IMR-90 (cell line): ENCODE measurements around the gene KANSL3. TPM values are rescaled to one million over a fixed set of nuclear protein-coding genes. Genes with fewer than 3 reads are reported as not detected.

Experiments used
- ATAC-seq: fragments of 200-7000 bp; cut with Tn5 transposase; 2 replicates; pipeline ENCODE4 v1.9.1; 2020; ENCODE audit warnings: low read depth, mild to moderate bottlenecking, moderate library complexity
- BruUV-seq: library from RNA; stranded (reverse); fragments of 400-500 nt; replicated peaks from 2 replicates; lab custom pipeline; 2021; lab: Mats Ljungman, UMichigan
- CTCF ChIA-PET: fragments of 300-600 bp; formaldehyde crosslinking; extraction: SDS; loops from one replicate; lab custom pipeline; 2021; ENCODE audit warnings: antibody characterized with exemption; lab: Yijun Ruan, JAX
- POLR2A ChIA-PET: fragments of 300-600 bp; sonication (Branson Sonifier 250); formaldehyde crosslinking; loops from one replicate; lab custom pipeline; 2022; ENCODE audit warnings: antibody characterized with exemption; ENCODE audit not compliant: unreplicated experiment; lab: Charles Lee
- DNase-seq: peaks from one replicate; pipeline ENCODE4 v3.0.0; 2013
- H2AFZ ChIP-seq: replicated peaks from 2 replicates; pipeline ENCODE3; 2013; ENCODE audit warnings: low read length, mild to moderate bottlenecking; ENCODE audit not compliant: poor library complexity
- H2AK5ac ChIP-seq: 2 replicates; pipeline ENCODE4 v1.6.1; 2013; ENCODE audit warnings: low read depth, low read length, inconsistent platforms
- H2AK9ac ChIP-seq: replicated peaks from 2 replicates; pipeline ENCODE3; 2013; ENCODE audit warnings: mild to moderate bottlenecking, low read depth, low read length, moderate library complexity; ENCODE audit not compliant: poor library complexity
- H2BK120ac ChIP-seq: 2 replicates; pipeline ENCODE4 v1.6.1; 2013; ENCODE audit warnings: low read depth, low read length, inconsistent platforms
- H2BK15ac ChIP-seq: 3 replicates; pipeline ENCODE4 v1.6.1; 2013; ENCODE audit warnings: low read depth, low read length, inconsistent platforms
- H2BK20ac ChIP-seq: 2 replicates; pipeline ENCODE4 v1.6.1; 2013; ENCODE audit warnings: low read depth, mild to moderate bottlenecking, inconsistent platforms, low read length, moderate library complexity
- H2BK5ac ChIP-seq: 2 replicates; pipeline ENCODE4 v1.6.1; 2013; ENCODE audit warnings: mild to moderate bottlenecking, low read depth, low read length, inconsistent platforms; ENCODE audit not compliant: poor library complexity, severe bottlenecking
- H3K14ac ChIP-seq: replicated peaks from 2 replicates; pipeline ENCODE4 v1.6.1; 2013; ENCODE audit warnings: low read depth, low read length, inconsistent platforms
- H3K18ac ChIP-seq: 2 replicates; pipeline ENCODE4 v1.6.1; 2013; ENCODE audit warnings: low read depth, low read length, control low read depth
- H3K23ac ChIP-seq: 2 replicates; pipeline ENCODE4 v1.6.1; 2013; ENCODE audit warnings: low read depth, low read length, inconsistent platforms
- H3K27ac ChIP-seq: 2 replicates; pipeline ENCODE4 v1.5.1; 2013; ENCODE audit warnings: mild to moderate bottlenecking, control low read depth, low read length; ENCODE audit not compliant: insufficient read depth
- H3K27me3 ChIP-seq: 2 replicates; pipeline ENCODE4 v1.6.1; 2013; ENCODE audit warnings: low read length; ENCODE audit not compliant: control insufficient read depth, insufficient read depth
- H3K36me3 ChIP-seq: 2 replicates; pipeline ENCODE4 v1.6.1; 2013; ENCODE audit warnings: low read length, mixed read lengths; ENCODE audit not compliant: control insufficient read depth, insufficient read depth
- H3K4ac ChIP-seq: 2 replicates; pipeline ENCODE4 v1.6.1; 2013; ENCODE audit warnings: low read depth, low read length, inconsistent platforms
- H3K4me1 ChIP-seq: 2 replicates; pipeline ENCODE4 v1.6.1; 2013; ENCODE audit warnings: low read length, mixed read lengths; ENCODE audit not compliant: control insufficient read depth, insufficient read depth
- H3K4me2 ChIP-seq: 2 replicates; pipeline ENCODE4 v1.6.1; 2013; ENCODE audit warnings: low read depth, mild to moderate bottlenecking, control low read depth, low read length, moderate library complexity
- H3K4me3 ChIP-seq: 2 replicates; pipeline ENCODE4 v1.5.1; 2013; ENCODE audit warnings: low read depth, mild to moderate bottlenecking, control low read depth, low read length, moderate library complexity; ENCODE audit not compliant: insufficient read depth
- H3K56ac ChIP-seq: 2 replicates; pipeline ENCODE4 v1.6.1; 2013; ENCODE audit warnings: low read length, inconsistent platforms; ENCODE audit not compliant: insufficient read depth; ENCODE audit errors: extremely low read depth
- H3K79me1 ChIP-seq, 2 experiments: 2 replicates each; pipeline ENCODE4 v1.6.1; 2013; ENCODE audit warnings: low read length in 2 of 2, inconsistent platforms in 1 of 2, low read depth in 1 of 2
- H3K9ac ChIP-seq: 2 replicates; pipeline ENCODE4 v1.6.1; 2013; ENCODE audit warnings: low read depth, low read length, control low read depth
- H3K9me1 ChIP-seq: 2 replicates; pipeline ENCODE4 v1.6.1; 2013; ENCODE audit warnings: low read length, inconsistent platforms; ENCODE audit not compliant: insufficient read depth
- H3K9me3 ChIP-seq: 2 replicates; pipeline ENCODE4 v1.6.1; 2013; ENCODE audit warnings: low read length; ENCODE audit not compliant: control insufficient read depth, insufficient read depth
- H4K20me1 ChIP-seq: 2 replicates; pipeline ENCODE4 v1.6.1; 2013; ENCODE audit warnings: low read length, inconsistent platforms; ENCODE audit not compliant: insufficient read depth
- H4K5ac ChIP-seq: 2 replicates; pipeline ENCODE4 v1.6.1; 2013; ENCODE audit warnings: mild to moderate bottlenecking, low read depth, low read length, control low read depth
- H4K8ac ChIP-seq, 2 experiments: 2 replicates each; pipeline ENCODE4 v1.6.1; 2013; ENCODE audit warnings: low read depth in 2 of 2, low read length in 2 of 2, control low read depth in 1 of 2, inconsistent platforms in 1 of 2
- H4K91ac ChIP-seq: 2 replicates; pipeline ENCODE4 v1.6.1; 2013; ENCODE audit warnings: low read depth, low read length, inconsistent platforms; ENCODE audit not compliant: insufficient read depth
- BHLHE40 ChIP-seq: fragments of 150-350 bp; IDR thresholded peaks from 2 replicates; pipeline ENCODE4 v1.6.1; 2016; ENCODE audit warnings: mild to moderate bottlenecking, low read depth, low read length
- CEBPB ChIP-seq: IDR thresholded peaks from 2 replicates; pipeline ENCODE4 v1.6.1; 2012; ENCODE audit warnings: low read depth, low read length, improper control_type of control experiment
- CHD1 ChIP-seq: IDR thresholded peaks from 2 replicates; pipeline ENCODE4 v1.6.1; 2012; ENCODE audit warnings: low read depth, low read length, improper control_type of control experiment
- FOS ChIP-seq: fragments of 150-350 bp; IDR thresholded peaks from 2 replicates; pipeline ENCODE4 v1.6.1; 2016; ENCODE audit warnings: low read depth, low read length
- MAFK ChIP-seq: IDR thresholded peaks from 2 replicates; pipeline ENCODE4 v1.6.1; 2012; ENCODE audit warnings: low read depth, low read length, improper control_type of control experiment
- MAZ ChIP-seq: IDR thresholded peaks from 2 replicates; pipeline ENCODE4 v1.6.1; 2012; ENCODE audit warnings: low read depth, mild to moderate bottlenecking, low read length, improper control_type of control experiment, moderate library complexity, borderline replicate concordance
- MXI1 ChIP-seq: IDR thresholded peaks from 2 replicates; pipeline ENCODE4 v1.6.1; 2012; ENCODE audit warnings: low read depth, mild to moderate bottlenecking, low read length, moderate library complexity, borderline replicate concordance
- NFE2L2 ChIP-seq: fragments of 150-350 bp; IDR thresholded peaks from 2 replicates; pipeline ENCODE4 v1.6.1; 2016; ENCODE audit warnings: low read depth, mild to moderate bottlenecking, low read length
- POLR2A ChIP-seq: IDR thresholded peaks from 2 replicates; pipeline ENCODE4 v1.6.1; 2012; ENCODE audit warnings: mild to moderate bottlenecking, low read depth, low read length
- RAD21 ChIP-seq: IDR thresholded peaks from 2 replicates; pipeline ENCODE4 v1.6.1; 2012; ENCODE audit warnings: low read length, improper control_type of control experiment
- RCOR1 ChIP-seq: IDR thresholded peaks from 2 replicates; pipeline ENCODE4 v1.6.1; 2012; ENCODE audit warnings: mild to moderate bottlenecking, low read length, improper control_type of control experiment; ENCODE audit not compliant: insufficient replicate concordance
- RFX5 ChIP-seq: IDR thresholded peaks from 2 replicates; pipeline ENCODE4 v1.8.0; 2012; ENCODE audit warnings: low read depth, mild to moderate bottlenecking, low read length, moderate library complexity
- SMC3 ChIP-seq: fragments of 150-350 bp; IDR thresholded peaks from 2 replicates; pipeline ENCODE4 v1.6.1; 2016; ENCODE audit warnings: low read depth, mild to moderate bottlenecking, antibody characterized with exemption, low read length, moderate library complexity
- whole genome bisulfite sequencing, 2 experiments: methylation state at CpG; one replicate each; pipeline versions ENCODE4 v1.1.5 to v1.1.7; 2013; ENCODE audit warnings: missing lambda C conversion rate in 2 of 2; ENCODE audit not compliant: insufficient read length in 1 of 2; ENCODE audit errors: extremely low coverage in 2 of 2; 5-methylcytosine and 5-hydroxymethylcytosine counted together
- dilution Hi-C: fragments of 300-500 bp; cut with HindIII; formaldehyde crosslinking; loops from one replicate; pipeline ENCODE4 v1.14.3; 2018; ENCODE audit warnings: low sequenced_read_pairs; ENCODE audit not compliant: unreplicated experiment
- in situ Hi-C: fragments of 300-500 bp; cut with MboI; formaldehyde crosslinking; loops from 3 replicates; pipeline ENCODE4 v1.14.3; 2019; ENCODE audit warnings: low sequenced_read_pairs, inconsistent platforms, mixed read lengths
- intact Hi-C: fragments of 100-400 bp; cut with micrococcal nuclease; formaldehyde crosslinking; loops from 2 replicates; pipeline ENCODE4 v1.10.0; 2022
- polyA plus RNA-seq, 3 experiments: library from polyadenylated mRNA; depleted of rRNA; stranded (reverse); fragments of >200 nt; gene quantifications; 2 replicates each; pipeline ENCODE4 v1.2.3, GENCODE V29; 2012; ENCODE audit warnings: low replicate concordance in 1 of 3
- total RNA-seq: library from RNA; depleted of rRNA; stranded (reverse); fragments of >200 nt; gene quantifications from 2 replicates; pipeline ENCODE4 v1.2.3, GENCODE V29; 2012
- TF ChIP-seq, protein P1 (sequence below): conservative IDR thresholded peaks from 2 replicates; pipeline ENCODE4 v1.5.1; 2012; ENCODE audit warnings: mild to moderate bottlenecking, low read depth, low read length, improper control_type of control experiment
- TF ChIP-seq, protein P2 (sequence below): fragments of 150-350 bp; IDR thresholded peaks from 2 replicates; pipeline ENCODE4 v1.6.1; 2016; ENCODE audit warnings: low read depth, mild to moderate bottlenecking, low read length, moderate library complexity, borderline replicate concordance
- TF ChIP-seq, protein P3 (sequence below): fragments of 150-350 bp; IDR thresholded peaks from 2 replicates; pipeline ENCODE4 v1.6.1; 2017; ENCODE audit warnings: mild to moderate bottlenecking, antibody characterized with exemption, low read length, low read depth

Gene KANSL3
- total and polyA plus RNA-seq, 2 of the 4 experiments (the other 2 are of a cell fraction), result 22.2 to 26.3 TPM

DNA sequence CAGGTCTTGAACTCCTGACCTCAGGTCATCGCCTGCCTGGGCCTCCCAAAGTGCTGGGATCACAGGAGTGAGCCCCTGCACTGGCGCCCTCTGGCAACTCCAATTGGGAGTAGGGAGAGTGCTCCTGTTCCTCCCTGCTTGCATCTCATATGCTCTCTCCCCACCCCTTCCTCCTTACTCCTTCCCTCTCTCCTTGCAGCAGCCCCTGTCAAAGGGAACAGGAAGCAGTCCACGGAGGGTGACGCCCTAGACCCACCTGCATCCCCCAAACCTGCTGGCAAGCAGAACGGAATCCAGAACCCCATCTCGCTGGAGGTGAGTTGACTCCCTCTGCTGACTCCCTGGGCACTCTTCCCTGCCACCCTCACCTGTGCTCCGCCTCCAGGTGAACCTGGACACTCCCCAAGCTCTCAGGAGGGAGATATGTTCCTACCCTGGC is 90.9 kb downstream of the KANSL3 start:
- Histone ChIP-seq H3K27ac (no peak overlapping the region), H3K4me3 (no peak overlapping the region), H3K18ac (no peak overlapping the region), H3K9ac (no peak overlapping the region), H3K4me1 (peaks cover 5% of the 10 kb centered on the region; the same call in 1 of the 2 replicates), H3K56ac (no peak overlapping the region), H3K9me3 (no peaks in the 10 kb centered on the region), H4K5ac (no peak overlapping the region), H2BK15ac (no peak overlapping the region), H2AFZ (no peak overlapping the region), H2BK20ac (no peak overlapping the region), H3K9me1 (no peaks in the 10 kb centered on the region), H3K14ac (no peak overlapping the region), H3K4me2 (no peak overlapping the region), H3K36me3 (peaks cover 28% of the 10 kb centered on the region), H4K8ac (no peak overlapping the region), H2AK9ac (no peak overlapping the region), H2AK5ac (no peak overlapping the region), H3K23ac (no peak overlapping the region), H3K27me3 (no peaks in the 10 kb centered on the region), H4K20me1 (peaks cover 9% of the 10 kb centered on the region), H4K91ac (no peak overlapping the region), H3K79me1 (peaks cover 15 to 24% of the 10 kb centered on the region in 2 experiments; a peak in 3 of 4 replicates), H3K4ac (no peak overlapping the region), H2BK120ac (no peak overlapping the region), H2BK5ac (no peak overlapping the region)
- WGBS, 2 experiments, result no CpG with 5 or more reads among the region's 7 CpGs
- intact Hi-C loops, result no loop called here
- ChIA-PET CTCF (interaction anchor here (0.9 kb wide), 1 partner anchor 555 kb away, joined by 3 read pairs; the partner anchor contains the start of gene ANKRD36C), POLR2A (no interaction called here)
- BruUV-seq, result no TSS peak
- TF ChIP-seq SMC3, result no peak
- TF ChIP-seq, protein P1, sequence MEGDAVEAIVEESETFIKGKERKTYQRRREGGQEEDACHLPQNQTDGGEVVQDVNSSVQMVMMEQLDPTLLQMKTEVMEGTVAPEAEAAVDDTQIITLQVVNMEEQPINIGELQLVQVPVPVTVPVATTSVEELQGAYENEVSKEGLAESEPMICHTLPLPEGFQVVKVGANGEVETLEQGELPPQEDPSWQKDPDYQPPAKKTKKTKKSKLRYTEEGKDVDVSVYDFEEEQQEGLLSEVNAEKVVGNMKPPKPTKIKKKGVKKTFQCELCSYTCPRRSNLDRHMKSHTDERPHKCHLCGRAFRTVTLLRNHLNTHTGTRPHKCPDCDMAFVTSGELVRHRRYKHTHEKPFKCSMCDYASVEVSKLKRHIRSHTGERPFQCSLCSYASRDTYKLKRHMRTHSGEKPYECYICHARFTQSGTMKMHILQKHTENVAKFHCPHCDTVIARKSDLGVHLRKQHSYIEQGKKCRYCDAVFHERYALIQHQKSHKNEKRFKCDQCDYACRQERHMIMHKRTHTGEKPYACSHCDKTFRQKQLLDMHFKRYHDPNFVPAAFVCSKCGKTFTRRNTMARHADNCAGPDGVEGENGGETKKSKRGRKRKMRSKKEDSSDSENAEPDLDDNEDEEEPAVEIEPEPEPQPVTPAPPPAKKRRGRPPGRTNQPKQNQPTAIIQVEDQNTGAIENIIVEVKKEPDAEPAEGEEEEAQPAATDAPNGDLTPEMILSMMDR, result no peak
- TF ChIP-seq RAD21, result no peak
- no peak for TF ChIP-seq NFE2L2
- no peak for TF ChIP-seq CHD1
- no peak for TF ChIP-seq CEBPB
- no peak for TF ChIP-seq BHLHE40
- TF ChIP-seq, protein P2, sequence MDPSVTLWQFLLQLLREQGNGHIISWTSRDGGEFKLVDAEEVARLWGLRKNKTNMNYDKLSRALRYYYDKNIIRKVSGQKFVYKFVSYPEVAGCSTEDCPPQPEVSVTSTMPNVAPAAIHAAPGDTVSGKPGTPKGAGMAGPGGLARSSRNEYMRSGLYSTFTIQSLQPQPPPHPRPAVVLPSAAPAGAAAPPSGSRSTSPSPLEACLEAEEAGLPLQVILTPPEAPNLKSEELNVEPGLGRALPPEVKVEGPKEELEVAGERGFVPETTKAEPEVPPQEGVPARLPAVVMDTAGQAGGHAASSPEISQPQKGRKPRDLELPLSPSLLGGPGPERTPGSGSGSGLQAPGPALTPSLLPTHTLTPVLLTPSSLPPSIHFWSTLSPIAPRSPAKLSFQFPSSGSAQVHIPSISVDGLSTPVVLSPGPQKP, result no peak
- no peak for TF ChIP-seq POLR2A
- TF ChIP-seq, protein P3, sequence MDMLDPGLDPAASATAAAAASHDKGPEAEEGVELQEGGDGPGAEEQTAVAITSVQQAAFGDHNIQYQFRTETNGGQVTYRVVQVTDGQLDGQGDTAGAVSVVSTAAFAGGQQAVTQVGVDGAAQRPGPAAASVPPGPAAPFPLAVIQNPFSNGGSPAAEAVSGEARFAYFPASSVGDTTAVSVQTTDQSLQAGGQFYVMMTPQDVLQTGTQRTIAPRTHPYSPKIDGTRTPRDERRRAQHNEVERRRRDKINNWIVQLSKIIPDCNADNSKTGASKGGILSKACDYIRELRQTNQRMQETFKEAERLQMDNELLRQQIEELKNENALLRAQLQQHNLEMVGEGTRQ, result no peak
- TF ChIP-seq RCOR1, result no peak
- TF ChIP-seq RFX5, result no peak
- no peak for TF ChIP-seq MAFK
- TF ChIP-seq MXI1, result no peak
- no peak for TF ChIP-seq MAZ
- TF ChIP-seq FOS, result no peak
- in situ Hi-C loops, result no loop called here
- dilution Hi-C loops, result no loop called here
- DNase-seq (no peak), ATAC-seq (no peak)
